Liver (tissue), 3 donors: Measurements from ENCODE around the gene SERTAD1.

Source experiments
- RXRA ChIP-seq, 2 donors: IDR thresholded peaks; 2 replicates each; pipeline ENCODE4 v1.6.1; 2017 to 2018; ENCODE audit warnings: antibody characterized with exemption in 2 of 2, mild to moderate bottlenecking in 1 of 2
- TAF1 ChIP-seq: conservative IDR thresholded peaks from 2 replicates; pipeline ENCODE4 v1.6.1; 2016; ENCODE audit warnings: antibody characterized with exemption, mild to moderate bottlenecking
- TF ChIP-seq, protein P1 (sequence below): IDR thresholded peaks from 2 replicates; pipeline ENCODE4 v1.6.1; 2016; ENCODE audit warnings: antibody characterized with exemption, mild to moderate bottlenecking
- TF ChIP-seq, protein P2 (sequence below): fragments of 150-350 bp; IDR thresholded peaks from 2 replicates; pipeline ENCODE4 v1.5.1; 2017; ENCODE audit warnings: improper control_type of control experiment, low read depth, low read length; ENCODE audit not compliant: missing input control
- donor health status: healthy.
- donor health status: healthy.

- TF ChIP-seq, protein P1, sequence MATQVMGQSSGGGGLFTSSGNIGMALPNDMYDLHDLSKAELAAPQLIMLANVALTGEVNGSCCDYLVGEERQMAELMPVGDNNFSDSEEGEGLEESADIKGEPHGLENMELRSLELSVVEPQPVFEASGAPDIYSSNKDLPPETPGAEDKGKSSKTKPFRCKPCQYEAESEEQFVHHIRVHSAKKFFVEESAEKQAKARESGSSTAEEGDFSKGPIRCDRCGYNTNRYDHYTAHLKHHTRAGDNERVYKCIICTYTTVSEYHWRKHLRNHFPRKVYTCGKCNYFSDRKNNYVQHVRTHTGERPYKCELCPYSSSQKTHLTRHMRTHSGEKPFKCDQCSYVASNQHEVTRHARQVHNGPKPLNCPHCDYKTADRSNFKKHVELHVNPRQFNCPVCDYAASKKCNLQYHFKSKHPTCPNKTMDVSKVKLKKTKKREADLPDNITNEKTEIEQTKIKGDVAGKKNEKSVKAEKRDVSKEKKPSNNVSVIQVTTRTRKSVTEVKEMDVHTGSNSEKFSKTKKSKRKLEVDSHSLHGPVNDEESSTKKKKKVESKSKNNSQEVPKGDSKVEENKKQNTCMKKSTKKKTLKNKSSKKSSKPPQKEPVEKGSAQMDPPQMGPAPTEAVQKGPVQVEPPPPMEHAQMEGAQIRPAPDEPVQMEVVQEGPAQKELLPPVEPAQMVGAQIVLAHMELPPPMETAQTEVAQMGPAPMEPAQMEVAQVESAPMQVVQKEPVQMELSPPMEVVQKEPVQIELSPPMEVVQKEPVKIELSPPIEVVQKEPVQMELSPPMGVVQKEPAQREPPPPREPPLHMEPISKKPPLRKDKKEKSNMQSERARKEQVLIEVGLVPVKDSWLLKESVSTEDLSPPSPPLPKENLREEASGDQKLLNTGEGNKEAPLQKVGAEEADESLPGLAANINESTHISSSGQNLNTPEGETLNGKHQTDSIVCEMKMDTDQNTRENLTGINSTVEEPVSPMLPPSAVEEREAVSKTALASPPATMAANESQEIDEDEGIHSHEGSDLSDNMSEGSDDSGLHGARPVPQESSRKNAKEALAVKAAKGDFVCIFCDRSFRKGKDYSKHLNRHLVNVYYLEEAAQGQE, result no peak
- TF ChIP-seq, protein P2, sequence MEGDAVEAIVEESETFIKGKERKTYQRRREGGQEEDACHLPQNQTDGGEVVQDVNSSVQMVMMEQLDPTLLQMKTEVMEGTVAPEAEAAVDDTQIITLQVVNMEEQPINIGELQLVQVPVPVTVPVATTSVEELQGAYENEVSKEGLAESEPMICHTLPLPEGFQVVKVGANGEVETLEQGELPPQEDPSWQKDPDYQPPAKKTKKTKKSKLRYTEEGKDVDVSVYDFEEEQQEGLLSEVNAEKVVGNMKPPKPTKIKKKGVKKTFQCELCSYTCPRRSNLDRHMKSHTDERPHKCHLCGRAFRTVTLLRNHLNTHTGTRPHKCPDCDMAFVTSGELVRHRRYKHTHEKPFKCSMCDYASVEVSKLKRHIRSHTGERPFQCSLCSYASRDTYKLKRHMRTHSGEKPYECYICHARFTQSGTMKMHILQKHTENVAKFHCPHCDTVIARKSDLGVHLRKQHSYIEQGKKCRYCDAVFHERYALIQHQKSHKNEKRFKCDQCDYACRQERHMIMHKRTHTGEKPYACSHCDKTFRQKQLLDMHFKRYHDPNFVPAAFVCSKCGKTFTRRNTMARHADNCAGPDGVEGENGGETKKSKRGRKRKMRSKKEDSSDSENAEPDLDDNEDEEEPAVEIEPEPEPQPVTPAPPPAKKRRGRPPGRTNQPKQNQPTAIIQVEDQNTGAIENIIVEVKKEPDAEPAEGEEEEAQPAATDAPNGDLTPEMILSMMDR, result no peak
- TF ChIP-seq RXRA (IDR thresholded peaks at IDR 0.05), result no peak
- TF ChIP-seq TAF1, result no peak
Observed at GRCh38 chr19:40410030-40410389, 15.8 kb downstream of the SERTAD1 start.
